ENCODE measurements around the gene ZYG11A.

DNA sequence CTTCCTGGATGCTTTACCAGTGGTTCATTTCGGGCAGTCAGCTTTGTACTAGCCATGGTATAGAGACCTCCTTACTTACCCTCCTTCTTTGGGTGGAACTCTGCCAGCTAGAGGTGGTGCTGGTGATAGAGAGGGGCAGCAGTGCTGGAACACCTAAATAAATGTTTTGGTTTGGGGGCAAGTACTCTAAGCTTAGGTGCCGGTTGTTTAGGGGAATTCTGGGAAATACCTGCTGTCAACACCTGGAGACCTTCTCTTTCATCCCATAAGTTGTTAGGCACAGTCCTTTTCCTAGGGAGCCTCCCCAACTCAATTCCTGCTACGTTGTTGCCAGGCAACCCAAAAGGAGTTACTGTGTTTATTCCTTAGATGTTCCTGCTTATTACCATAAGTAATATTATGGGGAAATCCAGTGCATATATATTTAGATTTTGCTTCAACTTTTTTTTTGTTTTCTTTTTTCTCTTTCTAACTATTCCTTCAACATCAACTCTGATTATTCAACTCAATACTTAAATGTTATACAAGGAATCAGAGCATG is 101.4 kb downstream of the ZYG11A start:
- TF ChIP-seq, protein P1, sequence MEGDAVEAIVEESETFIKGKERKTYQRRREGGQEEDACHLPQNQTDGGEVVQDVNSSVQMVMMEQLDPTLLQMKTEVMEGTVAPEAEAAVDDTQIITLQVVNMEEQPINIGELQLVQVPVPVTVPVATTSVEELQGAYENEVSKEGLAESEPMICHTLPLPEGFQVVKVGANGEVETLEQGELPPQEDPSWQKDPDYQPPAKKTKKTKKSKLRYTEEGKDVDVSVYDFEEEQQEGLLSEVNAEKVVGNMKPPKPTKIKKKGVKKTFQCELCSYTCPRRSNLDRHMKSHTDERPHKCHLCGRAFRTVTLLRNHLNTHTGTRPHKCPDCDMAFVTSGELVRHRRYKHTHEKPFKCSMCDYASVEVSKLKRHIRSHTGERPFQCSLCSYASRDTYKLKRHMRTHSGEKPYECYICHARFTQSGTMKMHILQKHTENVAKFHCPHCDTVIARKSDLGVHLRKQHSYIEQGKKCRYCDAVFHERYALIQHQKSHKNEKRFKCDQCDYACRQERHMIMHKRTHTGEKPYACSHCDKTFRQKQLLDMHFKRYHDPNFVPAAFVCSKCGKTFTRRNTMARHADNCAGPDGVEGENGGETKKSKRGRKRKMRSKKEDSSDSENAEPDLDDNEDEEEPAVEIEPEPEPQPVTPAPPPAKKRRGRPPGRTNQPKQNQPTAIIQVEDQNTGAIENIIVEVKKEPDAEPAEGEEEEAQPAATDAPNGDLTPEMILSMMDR (IDR thresholded peaks at IDR 0.05; ENCODE audit: low read depth, low read length, missing input control): no peak
- TF ChIP-seq, protein P2, sequence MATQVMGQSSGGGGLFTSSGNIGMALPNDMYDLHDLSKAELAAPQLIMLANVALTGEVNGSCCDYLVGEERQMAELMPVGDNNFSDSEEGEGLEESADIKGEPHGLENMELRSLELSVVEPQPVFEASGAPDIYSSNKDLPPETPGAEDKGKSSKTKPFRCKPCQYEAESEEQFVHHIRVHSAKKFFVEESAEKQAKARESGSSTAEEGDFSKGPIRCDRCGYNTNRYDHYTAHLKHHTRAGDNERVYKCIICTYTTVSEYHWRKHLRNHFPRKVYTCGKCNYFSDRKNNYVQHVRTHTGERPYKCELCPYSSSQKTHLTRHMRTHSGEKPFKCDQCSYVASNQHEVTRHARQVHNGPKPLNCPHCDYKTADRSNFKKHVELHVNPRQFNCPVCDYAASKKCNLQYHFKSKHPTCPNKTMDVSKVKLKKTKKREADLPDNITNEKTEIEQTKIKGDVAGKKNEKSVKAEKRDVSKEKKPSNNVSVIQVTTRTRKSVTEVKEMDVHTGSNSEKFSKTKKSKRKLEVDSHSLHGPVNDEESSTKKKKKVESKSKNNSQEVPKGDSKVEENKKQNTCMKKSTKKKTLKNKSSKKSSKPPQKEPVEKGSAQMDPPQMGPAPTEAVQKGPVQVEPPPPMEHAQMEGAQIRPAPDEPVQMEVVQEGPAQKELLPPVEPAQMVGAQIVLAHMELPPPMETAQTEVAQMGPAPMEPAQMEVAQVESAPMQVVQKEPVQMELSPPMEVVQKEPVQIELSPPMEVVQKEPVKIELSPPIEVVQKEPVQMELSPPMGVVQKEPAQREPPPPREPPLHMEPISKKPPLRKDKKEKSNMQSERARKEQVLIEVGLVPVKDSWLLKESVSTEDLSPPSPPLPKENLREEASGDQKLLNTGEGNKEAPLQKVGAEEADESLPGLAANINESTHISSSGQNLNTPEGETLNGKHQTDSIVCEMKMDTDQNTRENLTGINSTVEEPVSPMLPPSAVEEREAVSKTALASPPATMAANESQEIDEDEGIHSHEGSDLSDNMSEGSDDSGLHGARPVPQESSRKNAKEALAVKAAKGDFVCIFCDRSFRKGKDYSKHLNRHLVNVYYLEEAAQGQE (IDR thresholded peaks at IDR 0.05): no peak
- TF ChIP-seq GABPA (IDR thresholded peaks at IDR 0.05 in 1 of 2, conservative IDR thresholded peaks at IDR 0.05 in 1 of 2) (no peak), RXRA (IDR thresholded peaks at IDR 0.05) (no peak), YY1 (IDR thresholded peaks at IDR 0.05) (no peak), RAD21 (IDR thresholded peaks at IDR 0.05) (no peak), FOXA2 (IDR thresholded peaks at IDR 0.05) (no peak), TAF1 (conservative IDR thresholded peaks at IDR 0.05) (no peak), JUND (IDR thresholded peaks at IDR 0.05) (no peak), EGR1 (IDR thresholded peaks at IDR 0.05; ENCODE audit: low read depth in 2 of 2) (no peak), SP1 (IDR thresholded peaks at IDR 0.05) (no peak)
- TF ChIP-seq, protein P3, sequence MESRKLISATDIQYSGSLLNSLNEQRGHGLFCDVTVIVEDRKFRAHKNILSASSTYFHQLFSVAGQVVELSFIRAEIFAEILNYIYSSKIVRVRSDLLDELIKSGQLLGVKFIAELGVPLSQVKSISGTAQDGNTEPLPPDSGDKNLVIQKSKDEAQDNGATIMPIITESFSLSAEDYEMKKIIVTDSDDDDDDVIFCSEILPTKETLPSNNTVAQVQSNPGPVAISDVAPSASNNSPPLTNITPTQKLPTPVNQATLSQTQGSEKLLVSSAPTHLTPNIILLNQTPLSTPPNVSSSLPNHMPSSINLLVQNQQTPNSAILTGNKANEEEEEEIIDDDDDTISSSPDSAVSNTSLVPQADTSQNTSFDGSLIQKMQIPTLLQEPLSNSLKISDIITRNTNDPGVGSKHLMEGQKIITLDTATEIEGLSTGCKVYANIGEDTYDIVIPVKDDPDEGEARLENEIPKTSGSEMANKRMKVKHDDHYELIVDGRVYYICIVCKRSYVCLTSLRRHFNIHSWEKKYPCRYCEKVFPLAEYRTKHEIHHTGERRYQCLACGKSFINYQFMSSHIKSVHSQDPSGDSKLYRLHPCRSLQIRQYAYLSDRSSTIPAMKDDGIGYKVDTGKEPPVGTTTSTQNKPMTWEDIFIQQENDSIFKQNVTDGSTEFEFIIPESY (IDR thresholded peaks at IDR 0.05): no peak
- TF ChIP-seq, protein P4, sequence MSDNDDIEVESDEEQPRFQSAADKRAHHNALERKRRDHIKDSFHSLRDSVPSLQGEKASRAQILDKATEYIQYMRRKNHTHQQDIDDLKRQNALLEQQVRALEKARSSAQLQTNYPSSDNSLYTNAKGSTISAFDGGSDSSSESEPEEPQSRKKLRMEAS (IDR thresholded peaks at IDR 0.05): no peak

Measured in liver (tissue), 3 donors.